GM19099 (cell line): ENCODE results near the gene TAP1.

Source experiments
- POLR2A ChIP-seq: IDR thresholded peaks from 3 replicates; pipeline ENCODE4 v1.6.1; 2011; ENCODE audit warnings: low read depth; ENCODE audit not compliant: insufficient read length; ENCODE audit errors: extremely low read depth

The TAP1 gene

GRCh38 chr6:32835167-32835893 lies 18.2 kb downstream of the TAP1 start:
- no peak for TF ChIP-seq POLR2A

GRCh38 chr6:32833664-32834063 lies 19.8 kb downstream of the TAP1 start:
- TF ChIP-seq POLR2A, result no peak

GRCh38 chr6:32832535-32832934 lies 21.0 kb downstream of the TAP1 start:
- no peak for TF ChIP-seq POLR2A

- TF ChIP-seq POLR2A, result no peak
Observed at GRCh38 chr6:32830936-32831335, 22.6 kb downstream of the TAP1 start.

GRCh38 chr6:32830017-32830416 lies 23.5 kb downstream of the TAP1 start:
- no peak for TF ChIP-seq POLR2A

GRCh38 chr6:32829495-32829894 lies 24.0 kb downstream of the TAP1 start:
- TF ChIP-seq POLR2A, result no peak

- no peak for TF ChIP-seq POLR2A
Observed at GRCh38 chr6:32827025-32827424, 26.5 kb downstream of the TAP1 start.

GRCh38 chr6:32825966-32826365 lies 27.5 kb downstream of the TAP1 start:
- TF ChIP-seq POLR2A, result peak; percentile 25

- no peak for TF ChIP-seq POLR2A
Observed at GRCh38 chr6:32819729-32820128, 33.8 kb downstream of the TAP1 start.

- no peak for TF ChIP-seq POLR2A
Observed at GRCh38 chr6:32818867-32819266, 34.6 kb downstream of the TAP1 start.

GRCh38 chr6:32816746-32817204 lies 36.7 kb downstream of the TAP1 start, which contains the start of gene HLA-DOB:
Gene HLA-DOB (minus strand): TSS chr6:32817002. CDS start chr6:32816951, 51 bp downstream.
- TF ChIP-seq POLR2A, result no peak

GRCh38 chr6:32815996-32816395 lies 37.5 kb downstream of the TAP1 start:
- TF ChIP-seq POLR2A, result peak; percentile 34

GRCh38 chr6:32815115-32815514 lies 38.4 kb downstream of the TAP1 start:
- no peak for TF ChIP-seq POLR2A

- TF ChIP-seq POLR2A, result no peak
Observed at GRCh38 chr6:32814145-32814544, 39.4 kb downstream of the TAP1 start.

GRCh38 chr6:32809171-32809570 lies 44.3 kb downstream of the TAP1 start:
- no peak for TF ChIP-seq POLR2A

GRCh38 chr6:32807020-32807580 lies 46.4 kb downstream of the TAP1 start:
- TF ChIP-seq POLR2A, result no peak
